ENCODE measurements around the gene JADE3.

Gene JADE3

DNA sequence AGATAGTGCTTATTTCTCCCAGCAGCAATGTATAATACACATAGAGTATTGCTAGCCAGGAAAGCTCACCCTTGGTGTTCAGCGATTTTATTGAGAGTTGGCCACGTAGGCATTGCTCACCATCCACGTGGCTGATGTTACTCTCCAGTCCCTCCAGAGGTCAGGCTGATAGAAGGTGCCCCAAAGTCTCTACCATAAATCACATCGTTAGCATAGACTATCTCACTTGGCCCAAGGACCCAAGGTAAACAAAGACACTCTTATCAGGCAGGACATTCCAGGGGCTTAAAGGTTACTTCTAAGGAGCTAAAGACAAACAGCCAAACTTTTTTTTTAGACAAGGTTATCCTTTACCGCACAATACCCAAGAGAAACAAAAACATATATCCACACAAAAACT lies 135.8 kb downstream of the JADE3 start:
- H3K4me3 ChIP-seq (ENCODE audit: low read depth in 1 of 2, low read length in 2 of 2) = no peak overlapping the region
- H3K9me3 ChIP-seq (ENCODE audit: low read length) = no peaks in the 10 kb centered on the region
- no peaks in the 10 kb centered on the region for H3K27me3 ChIP-seq (ENCODE audit: control insufficient read depth in 1 of 2, insufficient read depth in 2 of 2, low read length in 2 of 2)
- H3K9ac ChIP-seq (ENCODE audit: low read length) = no peak overlapping the region
- H3K36me3 ChIP-seq (ENCODE audit: insufficient read depth, low read length) = no peaks in the 10 kb centered on the region
- H3K4me1 ChIP-seq (ENCODE audit: insufficient read depth, low read length) = no peaks in the 10 kb centered on the region
- no peak overlapping the region for H3K27ac ChIP-seq (ENCODE audit: low read depth, low read length)

- no peaks in the 10 kb centered on the region for H3K36me3 ChIP-seq (ENCODE audit: insufficient read depth, low read length)
- no peaks in the 10 kb centered on the region for H3K9me3 ChIP-seq (ENCODE audit: low read length)
- no peaks in the 10 kb centered on the region for H3K4me1 ChIP-seq (ENCODE audit: insufficient read depth, low read length)
- peaks cover 0 to 3% of the 10 kb centered on the region in 2 donors for H3K27me3 ChIP-seq (ENCODE audit: control insufficient read depth in 1 of 2, insufficient read depth in 2 of 2, low read length in 2 of 2)
- H3K4me3 ChIP-seq (ENCODE audit: low read depth in 1 of 2, low read length in 2 of 2) = no peak overlapping the region
- no peak overlapping the region for H3K27ac ChIP-seq (ENCODE audit: low read depth, low read length)
- no peak overlapping the region for H3K9ac ChIP-seq (ENCODE audit: low read length)
Observed at GRCh38 chrX:47059142-47059874, 147.1 kb downstream of the JADE3 start.

GRCh38 chrX:47060708-47061107 lies 148.5 kb downstream of the JADE3 start:
- H3K4me3 ChIP-seq (ENCODE audit: low read depth in 1 of 2, low read length in 2 of 2) = no peak overlapping the region
- H3K36me3 ChIP-seq (ENCODE audit: insufficient read depth, low read length) = no peaks in the 10 kb centered on the region
- no peak overlapping the region for H3K9ac ChIP-seq (ENCODE audit: low read length)
- no peaks in the 10 kb centered on the region for H3K4me1 ChIP-seq (ENCODE audit: insufficient read depth, low read length)
- H3K9me3 ChIP-seq (ENCODE audit: low read length) = no peaks in the 10 kb centered on the region
- H3K27me3 ChIP-seq (ENCODE audit: control insufficient read depth in 1 of 2, insufficient read depth in 2 of 2, low read length in 2 of 2) = peaks cover 0 to 3% of the 10 kb centered on the region in 2 donors
- H3K27ac ChIP-seq (ENCODE audit: low read depth, low read length) = no peak overlapping the region

DNA sequence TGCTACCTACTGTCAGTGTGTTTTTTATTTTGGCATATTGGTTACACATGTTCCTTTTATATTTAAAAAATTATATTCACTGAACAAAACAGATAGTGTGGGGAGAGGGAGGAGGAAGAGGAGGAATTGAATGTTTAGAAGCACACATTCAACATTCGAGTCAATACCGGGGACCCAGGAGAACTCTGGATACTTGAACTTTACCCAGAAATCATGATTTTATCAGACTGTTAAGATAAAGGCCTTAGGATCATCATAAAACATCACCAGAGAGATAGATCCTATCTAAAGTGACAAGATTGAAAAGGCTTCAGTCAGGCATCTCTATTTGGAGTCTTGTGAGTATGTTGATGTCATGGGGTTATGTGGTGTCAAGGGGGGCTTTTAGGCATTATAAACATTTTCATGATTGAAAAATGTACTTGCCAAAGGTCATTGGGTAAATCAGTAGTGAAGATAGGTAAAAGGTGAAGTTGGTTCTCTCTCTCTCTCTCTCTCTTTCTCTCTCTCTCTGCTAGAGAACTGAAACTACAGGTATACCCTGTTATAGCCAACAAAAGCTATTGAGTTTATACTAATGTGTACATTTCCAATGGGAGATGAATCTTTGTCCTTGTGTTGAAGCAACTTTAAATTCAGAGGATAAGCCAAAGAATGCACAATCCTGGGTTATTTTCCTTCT lies 149.2 kb downstream of the JADE3 start:
- Histone ChIP-seq H3K4me3 (ENCODE audit: low read depth in 1 of 2, low read length in 2 of 2) (no peak overlapping the region), H3K9me3 (ENCODE audit: low read length) (no peaks in the 10 kb centered on the region), H3K36me3 (ENCODE audit: insufficient read depth, low read length) (no peaks in the 10 kb centered on the region), H3K4me1 (ENCODE audit: insufficient read depth, low read length) (no peaks in the 10 kb centered on the region), H3K9ac (ENCODE audit: low read length) (no peak overlapping the region), H3K27ac (ENCODE audit: low read depth, low read length) (no peak overlapping the region), H3K27me3 (ENCODE audit: control insufficient read depth in 1 of 2, insufficient read depth in 2 of 2, low read length in 2 of 2) (peaks cover 0 to 3% of the 10 kb centered on the region in 2 donors)

DNA sequence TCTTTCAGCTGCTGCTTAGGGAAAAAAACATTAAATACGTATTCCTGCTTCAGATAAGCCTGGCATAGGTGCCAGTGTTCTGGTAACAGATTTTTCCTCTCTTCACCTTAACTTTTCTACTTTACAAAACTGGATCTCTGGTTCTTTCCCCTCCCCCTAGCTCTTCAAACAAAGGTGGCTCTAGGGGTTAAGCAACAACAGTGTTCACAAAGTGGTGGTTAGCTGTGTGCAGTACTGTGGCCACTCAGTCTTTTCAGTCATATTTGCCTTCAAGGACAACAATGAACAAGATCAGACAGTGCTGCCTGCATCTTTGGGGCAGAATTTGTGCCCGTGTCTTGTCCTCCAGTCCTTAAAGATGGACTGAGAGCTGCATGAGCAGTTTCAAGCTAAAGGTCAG lies 151.0 kb downstream of the JADE3 start:
- Histone ChIP-seq H3K9me3 (ENCODE audit: low read length) (no peaks in the 10 kb centered on the region), H3K4me1 (ENCODE audit: insufficient read depth, low read length) (no peaks in the 10 kb centered on the region), H3K27ac (ENCODE audit: low read depth, low read length) (no peak overlapping the region), H3K4me3 (ENCODE audit: low read depth in 1 of 2, low read length in 2 of 2) (no peak overlapping the region), H3K9ac (ENCODE audit: low read length) (no peak overlapping the region), H3K27me3 (ENCODE audit: control insufficient read depth in 1 of 2, insufficient read depth in 2 of 2, low read length in 2 of 2) (peaks cover 0 to 3% of the 10 kb centered on the region in 2 donors), H3K36me3 (ENCODE audit: insufficient read depth, low read length) (no peaks in the 10 kb centered on the region)

DNA sequence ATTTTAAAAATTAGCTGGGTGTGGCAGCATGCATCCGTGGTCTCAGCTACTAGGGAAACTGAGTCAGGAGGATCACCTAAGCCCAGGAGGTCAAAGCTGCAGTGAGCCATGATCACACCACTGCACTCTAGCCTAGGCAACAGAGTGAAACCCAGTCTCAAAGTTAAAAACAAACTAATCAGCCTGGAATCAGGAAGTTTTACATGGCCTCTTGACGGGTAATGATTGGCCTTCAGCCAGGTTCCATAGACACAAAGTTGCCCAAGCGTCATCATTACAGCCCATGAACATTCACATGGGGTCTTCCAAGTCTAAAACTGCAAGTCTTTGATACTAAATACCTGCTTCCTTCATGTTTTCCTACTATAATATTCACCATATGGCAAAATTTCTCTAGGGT lies 156.0 kb downstream of the JADE3 start:
- Histone ChIP-seq H3K36me3 (ENCODE audit: insufficient read depth, low read length) (no peaks in the 10 kb centered on the region), H3K27ac (ENCODE audit: low read depth, low read length) (no peak overlapping the region), H3K9ac (ENCODE audit: low read length) (no peak overlapping the region), H3K9me3 (ENCODE audit: low read length) (no peaks in the 10 kb centered on the region), H3K27me3 (ENCODE audit: control insufficient read depth in 1 of 2, insufficient read depth in 2 of 2, low read length in 2 of 2) (peaks cover 0 to 3% of the 10 kb centered on the region in 2 donors), H3K4me3 (ENCODE audit: low read depth in 1 of 2, low read length in 2 of 2) (no peak overlapping the region), H3K4me1 (ENCODE audit: insufficient read depth, low read length) (no peaks in the 10 kb centered on the region)

DNA sequence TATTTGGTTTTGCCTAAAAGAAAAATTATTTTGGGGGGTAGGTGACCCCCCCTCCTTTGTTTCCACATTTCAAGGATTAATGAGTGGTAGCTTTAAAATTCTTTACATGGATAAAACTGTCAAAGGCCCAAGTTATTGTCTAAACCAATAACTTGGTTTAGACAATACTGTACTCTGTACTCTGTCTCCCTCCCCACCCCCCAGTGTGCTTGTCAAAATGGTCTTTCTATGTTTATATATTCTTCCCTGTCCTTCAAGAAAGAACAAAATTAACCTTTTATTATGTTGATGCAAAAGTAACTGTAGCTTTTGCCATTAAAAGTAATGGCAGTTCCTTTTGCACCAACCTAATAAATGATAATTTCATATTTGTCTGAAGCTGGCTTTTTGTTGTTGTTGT lies 156.5 kb downstream of the JADE3 start:
- Histone ChIP-seq H3K4me1 (ENCODE audit: insufficient read depth, low read length) (no peaks in the 10 kb centered on the region), H3K36me3 (ENCODE audit: insufficient read depth, low read length) (no peaks in the 10 kb centered on the region), H3K27me3 (ENCODE audit: control insufficient read depth in 1 of 2, insufficient read depth in 2 of 2, low read length in 2 of 2) (peaks cover 0 to 3% of the 10 kb centered on the region in 2 donors), H3K9ac (ENCODE audit: low read length) (no peak overlapping the region), H3K27ac (ENCODE audit: low read depth, low read length) (no peak overlapping the region), H3K9me3 (ENCODE audit: low read length) (no peaks in the 10 kb centered on the region), H3K4me3 (ENCODE audit: low read depth in 1 of 2, low read length in 2 of 2) (no peak overlapping the region)

GRCh38 chrX:47078129-47079043 lies 166.2 kb downstream of the JADE3 start, which contains the start of gene RGN:
RGN (plus strand) TSS chrX:47078443; CDS start chrX:47081145, 2,702 bp downstream.
- Histone ChIP-seq H3K9ac (ENCODE audit: low read length) (no peak within 1 kb of the TSS), H3K27ac (ENCODE audit: low read depth, low read length) (no peak within 1 kb of the TSS), H3K27me3 (ENCODE audit: control insufficient read depth in 1 of 2, insufficient read depth in 2 of 2, low read length in 2 of 2) (no peaks in the 10 kb centered on the region), H3K4me3 (ENCODE audit: low read depth in 1 of 2, low read length in 2 of 2) (peak within 1 kb of the TSS in 1 of 2 donors; percentile 27), H3K4me1 (ENCODE audit: insufficient read depth, low read length) (no peaks in the 10 kb centered on the region), H3K9me3 (ENCODE audit: low read length) (no peaks in the 10 kb centered on the region), H3K36me3 (ENCODE audit: insufficient read depth, low read length) (no peaks in the 10 kb centered on the region)

DNA sequence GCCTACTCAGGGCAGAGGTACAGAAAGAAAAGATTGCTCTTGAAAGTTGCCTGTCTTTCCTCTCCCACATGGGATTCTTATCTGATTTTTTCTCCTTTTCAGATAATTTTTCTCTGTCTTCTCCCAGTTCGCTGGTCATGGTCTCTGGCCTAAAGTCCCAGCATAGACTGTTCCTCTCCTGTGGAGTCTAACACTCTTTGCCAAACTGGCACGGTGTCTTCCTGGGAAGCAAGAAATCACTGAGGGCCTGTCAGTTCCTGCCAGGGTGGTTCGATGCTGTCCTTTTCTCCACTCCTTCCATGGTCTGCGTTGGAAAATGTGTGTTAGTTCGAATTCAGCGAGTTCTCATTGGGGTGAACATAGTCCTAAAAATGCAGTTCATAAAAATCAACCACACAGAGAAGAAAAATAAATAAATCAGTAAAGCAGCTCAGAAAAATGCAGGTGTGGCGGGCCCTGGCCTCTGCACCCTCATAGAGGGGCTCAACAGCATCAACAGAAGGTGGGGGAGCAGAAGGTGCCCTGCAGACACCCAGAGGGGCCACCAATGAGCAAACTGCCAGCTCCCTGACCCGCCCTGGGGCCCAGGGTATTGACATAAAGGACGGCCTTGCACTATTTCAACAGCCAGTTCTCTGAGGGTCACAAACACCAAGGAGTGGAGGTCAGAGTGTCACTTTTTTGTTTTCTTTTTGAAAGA lies 168.1 kb downstream of the JADE3 start:
- no peaks in the 10 kb centered on the region for H3K27me3 ChIP-seq (ENCODE audit: control insufficient read depth in 1 of 2, insufficient read depth in 2 of 2, low read length in 2 of 2)
- no peak overlapping the region for H3K27ac ChIP-seq (ENCODE audit: low read depth, low read length)
- no peaks in the 10 kb centered on the region for H3K36me3 ChIP-seq (ENCODE audit: insufficient read depth, low read length)
- H3K4me1 ChIP-seq (ENCODE audit: insufficient read depth, low read length) = no peaks in the 10 kb centered on the region
- H3K9me3 ChIP-seq (ENCODE audit: low read length) = no peaks in the 10 kb centered on the region
- no peak overlapping the region for H3K4me3 ChIP-seq (ENCODE audit: low read depth in 1 of 2, low read length in 2 of 2)
- no peak overlapping the region for H3K9ac ChIP-seq (ENCODE audit: low read length)

- Histone ChIP-seq H3K9ac (ENCODE audit: low read length) (no peak overlapping the region), H3K9me3 (ENCODE audit: low read length) (no peaks in the 10 kb centered on the region), H3K4me1 (ENCODE audit: insufficient read depth, low read length) (no peaks in the 10 kb centered on the region), H3K27me3 (ENCODE audit: control insufficient read depth in 1 of 2, insufficient read depth in 2 of 2, low read length in 2 of 2) (no peaks in the 10 kb centered on the region), H3K4me3 (ENCODE audit: low read depth in 1 of 2, low read length in 2 of 2) (no peak overlapping the region), H3K36me3 (ENCODE audit: insufficient read depth, low read length) (no peaks in the 10 kb centered on the region), H3K27ac (ENCODE audit: low read depth, low read length) (no peak overlapping the region)
Observed at GRCh38 chrX:47080915-47081236, 168.7 kb downstream of the JADE3 start.

All from muscle layer of colon (tissue), 2 donors.